Measurements from ENCODE around the gene DPM3. TPM values are rescaled to one million over a fixed set of nuclear protein-coding genes. Genes with fewer than 3 reads are reported as not detected.
"Not testable (repeated sequence)": the region's sequence is repeated elsewhere in the genome, so short reads cannot be mapped to it uniquely, and the experiment has no call there.

DPM3 gene
- total RNA-seq, 1 donor from 2014 or later: 52.4 TPM

- DNase-seq (peak; percentile 50), ATAC-seq (peak; percentile 18)
- intact Hi-C loops (cut with micrococcal nuclease): no loop called here
These were observed 11.4 kb downstream of the DPM3 start for GRCh38 chr1:155128755-155129473.

GRCh38 chr1:155127967-155128754 lies 12.2 kb downstream of the DPM3 start:
- no peak for ATAC-seq
- intact Hi-C loops (cut with micrococcal nuclease): no loop called here
- DNase-seq: no peak

GRCh38 chr1:155127105-155127966 lies 13.0 kb downstream of the DPM3 start, which contains the start of gene EFNA1:
TSS of gene EFNA1 (plus strand) at chr1:155127876. CDS start at chr1:155127978, 102 bp downstream.
- intact Hi-C loops (cut with micrococcal nuclease): no loop called here
- ATAC-seq: peak; percentile 71
- DNase-seq: peak; percentile 87

GRCh38 chr1:155126556-155127104 lies 13.7 kb downstream of the DPM3 start:
- peak; percentile 0 for ATAC-seq
- peak; percentile 41 for DNase-seq
- intact Hi-C loops (cut with micrococcal nuclease): no loop called here

GRCh38 chr1:155125946-155126555 lies 14.3 kb downstream of the DPM3 start:
- DNase-seq: peak; percentile 74
- intact Hi-C loops (cut with micrococcal nuclease): no loop called here
- ATAC-seq: peak; percentile 7

GRCh38 chr1:155125511-155125945 lies 14.8 kb downstream of the DPM3 start:
- ATAC-seq (no peak), DNase-seq (peak; percentile 36)
- intact Hi-C loops (cut with micrococcal nuclease): no loop called here

- DNase-seq (no peak), ATAC-seq (no peak)
- intact Hi-C loops (cut with micrococcal nuclease): no loop called here
These were observed 15.5 kb downstream of the DPM3 start for GRCh38 chr1:155124503-155125463.

- DNase-seq (no peak), ATAC-seq (no peak)
- intact Hi-C loops (cut with micrococcal nuclease): no loop called here
These were observed 16.5 kb downstream of the DPM3 start for GRCh38 chr1:155123801-155124200.

GRCh38 chr1:155122308-155122707 lies 18.0 kb downstream of the DPM3 start:
- DNase-seq (no peak), ATAC-seq (no peak)
- intact Hi-C loops (cut with micrococcal nuclease): no loop called here

GRCh38 chr1:155121249-155121648 lies 19.1 kb downstream of the DPM3 start:
- no peak for DNase-seq
- no peak for ATAC-seq
- intact Hi-C loops (cut with micrococcal nuclease): no loop called here

GRCh38 chr1:155120253-155120652 lies 20.1 kb downstream of the DPM3 start:
- intact Hi-C loops (cut with micrococcal nuclease): no loop called here
- no peak for ATAC-seq
- DNase-seq: no peak

GRCh38 chr1:155118090-155118489 lies 22.2 kb downstream of the DPM3 start:
- ATAC-seq; intact Hi-C loops (cut with micrococcal nuclease); DNase-seq: not testable (repeated sequence)

GRCh38 chr1:155117610-155118009 lies 22.7 kb downstream of the DPM3 start:
- DNase-seq: no peak

GRCh38 chr1:155116113-155116764 lies 24.1 kb downstream of the DPM3 start:
- no peak for ATAC-seq
- DNase-seq: no peak
- intact Hi-C loops (cut with micrococcal nuclease): no loop called here

More at GRCh38 chr1:155117610-155118009, 22.7 kb downstream of the DPM3 start:
- intact Hi-C loops (cut with micrococcal nuclease): no loop called here
- ATAC-seq: no peak

- no peak for ATAC-seq
- DNase-seq: no peak
- intact Hi-C loops (cut with micrococcal nuclease): no loop called here
These were observed 26.8 kb downstream of the DPM3 start for GRCh38 chr1:155113450-155113980.

GRCh38 chr1:155110826-155111225 lies 29.5 kb downstream of the DPM3 start:
- no peak for DNase-seq
- ATAC-seq: no peak
- intact Hi-C loops (cut with micrococcal nuclease): no loop called here

- no peak for ATAC-seq
- intact Hi-C loops (cut with micrococcal nuclease): no loop called here
- no peak for DNase-seq
These were observed 29.9 kb downstream of the DPM3 start for GRCh38 chr1:155110381-155110780.

Measured in left ventricle myocardium superior (tissue), 1 donor.